ENCODE measurements around the gene RAB11FIP4. TPM values are rescaled to one million over a fixed set of nuclear protein-coding genes. Genes with fewer than 3 reads are reported as not detected.
A peak's percentile ranks its signal among the peaks of the same experiment; 100 is the strongest.

The RAB11FIP4 gene
- total and polyA plus RNA-seq, 2 donors (not counting 1 experiment from before 2014, with no cell fraction given) = 17.0 to 70.5 TPM

GRCh38 chr17:31433091-31433790 lies 41.8 kb downstream of the RAB11FIP4 start:
- intact Hi-C loops (cut with micrococcal nuclease) = no loop called here
- Mint-ChIP-seq H3K27ac (no peak overlapping the region), H3K4me3 (no peak overlapping the region), H3K27me3 (peaks cover 23% of the 10 kb centered on the region), H3K9me3 (ENCODE audit: insufficient read depth) (no peaks in the 10 kb centered on the region), H3K4me1 (peaks cover 7% of the 10 kb centered on the region)
- Histone ChIP-seq H3K4me1 (ENCODE audit: control insufficient read depth in 2 of 2, insufficient read depth in 2 of 2, low read length in 2 of 2) (peaks cover 3 to 11% of the 10 kb centered on the region in 2 donors), H3K9ac (ENCODE audit: low read length) (no peak overlapping the region), H3K36me3 (replicated peaks in 1 of 2; ENCODE audit: control extremely low read depth in 1 of 2, control insufficient read depth in 1 of 2, extremely low read depth in 1 of 2, insufficient read depth in 2 of 2, low read length in 1 of 2) (no peaks in the 10 kb centered on the region), H3K4me3 (ENCODE audit: control extremely low read depth in 1 of 5, extremely low read depth in 1 of 5, insufficient read depth in 1 of 5, low read depth in 2 of 5, low read length in 4 of 5) (no peak overlapping the region), H2AFZ (ENCODE audit: insufficient read depth, low read depth, low read length, poor library complexity, severe bottlenecking) (peak overlapping the region; percentile 42), H3K79me2 (ENCODE audit: control insufficient read depth, insufficient read depth, low read length) (no peaks in the 10 kb centered on the region), H4K20me1 (ENCODE audit: control insufficient read depth, insufficient read depth, low read length, poor library complexity, severe bottlenecking) (no peaks in the 10 kb centered on the region), H3K27ac (ENCODE audit: low read length in 2 of 2) (no peak overlapping the region), H3K9me3 (ENCODE audit: control extremely low read depth in 1 of 3, control insufficient read depth in 2 of 3, insufficient read depth in 1 of 3, low read length in 2 of 3) (peaks cover 0 to 4% (median 0%) of the 10 kb centered on the region in 3 donors), H3K4me2 (replicated peaks; ENCODE audit: low read depth, low read length, poor library complexity, severe bottlenecking) (no peak overlapping the region), H3K27me3 (replicated peaks in 1 of 4; ENCODE audit: control extremely low read depth in 1 of 4, control insufficient read depth in 3 of 4, insufficient read depth in 4 of 4, low read length in 3 of 4) (peaks cover 0 to 14% (median 0%) of the 10 kb centered on the region in 4 experiments)
- ATAC-seq (ENCODE audit: low read depth) (no peak), DNase-seq (no peak)
- no peak for TF ChIP-seq EZH2 (IDR thresholded peaks at IDR 0.05; ENCODE audit: borderline replicate concordance, insufficient read depth, low read depth, low read length, poor library complexity, severe bottlenecking)
- TF ChIP-seq, protein P1, sequence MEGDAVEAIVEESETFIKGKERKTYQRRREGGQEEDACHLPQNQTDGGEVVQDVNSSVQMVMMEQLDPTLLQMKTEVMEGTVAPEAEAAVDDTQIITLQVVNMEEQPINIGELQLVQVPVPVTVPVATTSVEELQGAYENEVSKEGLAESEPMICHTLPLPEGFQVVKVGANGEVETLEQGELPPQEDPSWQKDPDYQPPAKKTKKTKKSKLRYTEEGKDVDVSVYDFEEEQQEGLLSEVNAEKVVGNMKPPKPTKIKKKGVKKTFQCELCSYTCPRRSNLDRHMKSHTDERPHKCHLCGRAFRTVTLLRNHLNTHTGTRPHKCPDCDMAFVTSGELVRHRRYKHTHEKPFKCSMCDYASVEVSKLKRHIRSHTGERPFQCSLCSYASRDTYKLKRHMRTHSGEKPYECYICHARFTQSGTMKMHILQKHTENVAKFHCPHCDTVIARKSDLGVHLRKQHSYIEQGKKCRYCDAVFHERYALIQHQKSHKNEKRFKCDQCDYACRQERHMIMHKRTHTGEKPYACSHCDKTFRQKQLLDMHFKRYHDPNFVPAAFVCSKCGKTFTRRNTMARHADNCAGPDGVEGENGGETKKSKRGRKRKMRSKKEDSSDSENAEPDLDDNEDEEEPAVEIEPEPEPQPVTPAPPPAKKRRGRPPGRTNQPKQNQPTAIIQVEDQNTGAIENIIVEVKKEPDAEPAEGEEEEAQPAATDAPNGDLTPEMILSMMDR (IDR thresholded peaks at IDR 0.05) = no peak
- ChIA-PET CTCF (interaction anchor here (1.5 to 14.6 kb wide), 2 partner anchors 92 to 409 kb away, joined by 3 to 460 read pairs; no protein-coding TSS in a partner anchor), POLR2A (no interaction called here)
- 5% methylated on average over 13 of the region's 14 CpGs for WGBS (ENCODE audit: insufficient coverage)
